Measurements from ENCODE around the gene RFX2.

GRCh38 chr19:6064336-6065073 is 45.8 kb downstream of the RFX2 start:
- TF ChIP-seq CTCF (IDR thresholded peaks at IDR 0.05; ENCODE audit: insufficient read depth, low read length, poor library complexity, severe bottlenecking) (no peak), EZH2phosphoT487 (conservative IDR thresholded peaks at IDR 0.05; ENCODE audit: low read length) (no peak)
